ENCODE results near the gene CLDN24. TPM values are rescaled to one million over a fixed set of nuclear protein-coding genes. Genes with fewer than 3 reads are reported as not detected.

Gene CLDN24
- total and polyA plus RNA-seq, 3 donors from 2014 or later = not detected

- H3K36me3 ChIP-seq (ENCODE audit: low read depth, missing control alignments) = no peaks in the 10 kb centered on the region
- H3K9me3 ChIP-seq = no peaks in the 10 kb centered on the region
- H3K4me3 ChIP-seq = no peak overlapping the region
- WGBS, 2 donors = 88 to 91% methylated on average over 10 of the region's 10 CpGs
- H3K27me3 ChIP-seq = no peaks in the 10 kb centered on the region
- H3K4me1 ChIP-seq = no peaks in the 10 kb centered on the region
- no peak overlapping the region for H3K27ac ChIP-seq
- intact Hi-C loops (cut with DNase I; ENCODE audit: low total_unique reads) = no loop called here
- no peak for DNase-seq
- no peak for TF ChIP-seq CTCF (IDR thresholded peaks at IDR 0.05)
- no peak for TF ChIP-seq POLR2A (IDR thresholded peaks at IDR 0.05)
These were observed 26.5 kb downstream of the CLDN24 start for GRCh38 chr4:183295711-183296110.

DNA sequence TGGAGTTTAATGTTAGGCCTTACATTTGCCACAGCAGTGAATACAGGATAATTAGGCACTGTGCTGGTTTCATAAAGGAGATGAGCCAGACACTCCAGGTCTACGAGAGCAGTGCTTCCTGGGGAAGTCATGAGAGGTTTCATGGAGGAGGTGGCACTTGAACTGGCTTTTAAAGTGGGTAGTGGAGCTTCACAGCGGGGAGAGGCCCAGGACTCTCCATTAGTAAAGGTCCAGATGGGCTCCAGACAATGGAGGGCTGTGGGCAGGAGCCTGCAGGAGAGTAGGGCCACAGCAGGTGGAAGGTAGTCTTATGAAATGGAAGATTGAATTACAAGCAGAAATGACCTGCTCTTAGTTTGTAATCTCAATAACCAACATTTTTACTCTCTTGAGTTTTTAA, 31.2 kb downstream of the CLDN24 start:
- DNase-seq = no peak
- Histone ChIP-seq H3K36me3 (ENCODE audit: low read depth, missing control alignments) (no peaks in the 10 kb centered on the region), H3K27ac (no peak overlapping the region), H3K4me3 (no peak overlapping the region), H3K27me3 (no peaks in the 10 kb centered on the region), H3K9me3 (no peaks in the 10 kb centered on the region), H3K4me1 (no peaks in the 10 kb centered on the region)
- TF ChIP-seq CTCF (IDR thresholded peaks at IDR 0.05) (no peak), POLR2A (IDR thresholded peaks at IDR 0.05) (no peak)
- intact Hi-C loops (cut with DNase I; ENCODE audit: low total_unique reads) = no loop called here
- 97% methylated on average over 2 of the region's 2 CpGs for WGBS, 2 donors

- 87 to 96% methylated on average over 5 of the region's 5 CpGs for WGBS, 2 donors
- H3K4me3 ChIP-seq = no peak overlapping the region
- intact Hi-C loops (cut with DNase I; ENCODE audit: low total_unique reads) = no loop called here
- no peaks in the 10 kb centered on the region for H3K36me3 ChIP-seq (ENCODE audit: low read depth, missing control alignments)
- no peaks in the 10 kb centered on the region for H3K27me3 ChIP-seq
- no peak overlapping the region for H3K27ac ChIP-seq
- no peak for DNase-seq
- no peaks in the 10 kb centered on the region for H3K9me3 ChIP-seq
- TF ChIP-seq CTCF (IDR thresholded peaks at IDR 0.05) (no peak), POLR2A (IDR thresholded peaks at IDR 0.05) (no peak)
- peaks cover 8% of the 10 kb centered on the region for H3K4me1 ChIP-seq
These were observed 32.5 kb downstream of the CLDN24 start for GRCh38 chr4:183289688-183290087.

DNA sequence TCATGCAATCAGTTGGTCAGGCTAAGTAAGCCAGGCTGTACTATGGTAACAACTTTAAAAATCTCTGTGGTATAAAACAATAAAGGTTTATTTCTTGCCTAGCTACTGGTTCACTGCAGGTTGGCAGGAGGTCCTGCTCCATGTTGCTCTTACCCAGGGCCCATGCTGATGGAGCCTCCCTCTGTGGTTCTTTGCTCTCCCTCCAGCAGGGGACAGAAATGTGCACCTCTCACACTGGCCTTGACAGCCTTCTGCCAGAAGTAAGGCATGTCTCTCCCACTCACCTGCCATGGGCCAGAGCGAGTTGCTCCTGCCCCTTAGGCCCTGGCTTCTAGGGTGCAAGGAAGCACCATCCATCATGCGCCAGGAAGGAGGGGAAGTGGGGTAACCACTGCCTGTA, 33.3 kb downstream of the CLDN24 start:
- 79 to 83% methylated on average over 2 of the region's 2 CpGs for WGBS, 2 donors
- Histone ChIP-seq H3K4me3 (no peak overlapping the region), H3K27ac (no peak overlapping the region), H3K36me3 (ENCODE audit: low read depth, missing control alignments) (no peaks in the 10 kb centered on the region), H3K27me3 (no peaks in the 10 kb centered on the region), H3K9me3 (no peaks in the 10 kb centered on the region), H3K4me1 (peaks cover 9% of the 10 kb centered on the region)
- no peak for TF ChIP-seq POLR2A (IDR thresholded peaks at IDR 0.05)
- intact Hi-C loops (cut with DNase I; ENCODE audit: low total_unique reads) = no loop called here
- DNase-seq = no peak

- intact Hi-C loops (cut with DNase I; ENCODE audit: low total_unique reads) = no loop called here
- Histone ChIP-seq H3K27me3 (no peaks in the 10 kb centered on the region), H3K9me3 (no peaks in the 10 kb centered on the region), H3K36me3 (ENCODE audit: low read depth, missing control alignments) (no peaks in the 10 kb centered on the region), H3K27ac (no peak overlapping the region), H3K4me1 (peaks cover 9% of the 10 kb centered on the region), H3K4me3 (no peak overlapping the region)
- WGBS, 2 donors = 91 to 97% methylated on average over 6 of the region's 6 CpGs
- TF ChIP-seq CTCF (IDR thresholded peaks at IDR 0.05) (no peak), POLR2A (IDR thresholded peaks at IDR 0.05) (no peak)
- DNase-seq = no peak
These were observed 34.5 kb downstream of the CLDN24 start for GRCh38 chr4:183287677-183288076.

Measured in testis (tissue), 3 donors.